ENCODE data around the gene PADI3. TPM values are rescaled to one million over a fixed set of nuclear protein-coding genes. Genes with fewer than 3 reads are reported as not detected.

The PADI3 gene
- total RNA-seq, 1 donor from 2014 or later: not detected

GRCh38 chr1:17213782-17214148 lies 35.1 kb upstream of the PADI3 start:
- no peak for DNase-seq (ENCODE audit: low spot score)
- no peaks in the 10 kb centered on the region for H3K9me3 Mint-ChIP-seq (ENCODE audit: unreplicated experiment)
- no peaks in the 10 kb centered on the region for H3K36me3 Mint-ChIP-seq (ENCODE audit: low read depth, unreplicated experiment)
- H3K4me1 Mint-ChIP-seq (ENCODE audit: unreplicated experiment): peaks cover 6% of the 10 kb centered on the region
- TF ChIP-seq CTCF (IDR thresholded peaks at IDR 0.05; ENCODE audit: unreplicated experiment): no peak
- H3K27ac Mint-ChIP-seq (ENCODE audit: unreplicated experiment): no peak overlapping the region
- peaks cover 9% of the 10 kb centered on the region for H3K27me3 Mint-ChIP-seq (ENCODE audit: unreplicated experiment)
- H3K4me3 Mint-ChIP-seq (ENCODE audit: unreplicated experiment): no peak overlapping the region

DNA sequence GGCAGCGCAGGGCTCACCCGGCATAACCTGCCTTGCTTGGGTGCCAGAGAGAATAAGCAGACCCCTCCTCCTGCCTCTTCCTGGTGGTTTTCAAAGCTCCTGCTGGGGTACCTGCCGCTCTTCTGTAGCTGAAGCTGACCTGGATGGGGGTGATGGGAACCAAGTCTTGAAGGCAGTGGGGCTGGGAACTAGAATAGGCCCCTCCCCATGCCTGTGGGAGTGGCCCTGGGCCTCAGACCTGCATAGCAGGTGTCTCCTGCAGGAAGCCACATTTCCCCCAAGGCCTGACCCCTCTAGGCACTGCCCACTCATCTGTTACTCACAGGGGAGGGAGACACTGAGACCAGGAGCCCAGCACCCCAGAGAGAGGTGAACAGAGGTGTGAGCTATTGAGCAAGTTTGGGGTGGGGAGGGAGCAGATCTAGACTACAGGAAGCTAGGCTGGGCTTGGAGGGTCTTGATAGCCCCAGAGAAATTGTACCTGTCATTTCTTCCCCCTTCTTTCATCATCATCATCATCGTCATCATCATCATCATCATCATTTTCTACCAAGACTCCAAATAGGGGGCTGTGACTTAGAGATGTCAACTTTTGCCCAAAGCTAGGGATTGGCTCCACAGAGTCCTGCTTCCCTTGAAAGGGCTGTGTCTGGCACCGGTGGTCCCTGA lies 33.9 kb upstream of the PADI3 start:
- no peak for DNase-seq (ENCODE audit: low spot score)
- no peak for TF ChIP-seq CTCF (IDR thresholded peaks at IDR 0.05; ENCODE audit: unreplicated experiment)
- H3K27me3 Mint-ChIP-seq (ENCODE audit: unreplicated experiment): peaks cover 6% of the 10 kb centered on the region
- H3K9me3 Mint-ChIP-seq (ENCODE audit: unreplicated experiment): no peaks in the 10 kb centered on the region
- H3K36me3 Mint-ChIP-seq (ENCODE audit: low read depth, unreplicated experiment): no peaks in the 10 kb centered on the region
- H3K4me3 Mint-ChIP-seq (ENCODE audit: unreplicated experiment): no peak overlapping the region
- H3K27ac Mint-ChIP-seq (ENCODE audit: unreplicated experiment): no peak overlapping the region
- peaks cover 6% of the 10 kb centered on the region for H3K4me1 Mint-ChIP-seq (ENCODE audit: unreplicated experiment)

DNA sequence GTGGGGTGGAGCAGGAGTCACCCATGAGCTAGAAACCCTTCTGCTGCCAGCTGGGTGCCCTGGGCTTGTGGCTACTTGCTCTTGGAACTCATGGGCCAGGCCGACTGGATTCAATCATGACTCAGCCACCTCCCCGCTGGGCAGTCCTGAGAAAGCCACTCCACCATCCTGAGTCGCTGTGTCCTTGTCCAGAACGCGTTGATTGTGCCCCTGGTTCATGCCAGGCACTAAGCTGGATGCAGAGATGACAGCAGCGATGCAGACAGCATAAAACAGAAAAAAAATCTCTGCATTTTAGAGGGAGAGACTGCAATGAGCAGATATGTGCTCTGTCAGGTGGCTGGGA lies 33.4 kb upstream of the PADI3 start:
- H3K4me1 Mint-ChIP-seq (ENCODE audit: unreplicated experiment): peaks cover 6% of the 10 kb centered on the region
- H3K27ac Mint-ChIP-seq (ENCODE audit: unreplicated experiment): no peak overlapping the region
- no peaks in the 10 kb centered on the region for H3K36me3 Mint-ChIP-seq (ENCODE audit: low read depth, unreplicated experiment)
- no peak for DNase-seq (ENCODE audit: low spot score)
- H3K9me3 Mint-ChIP-seq (ENCODE audit: unreplicated experiment): no peaks in the 10 kb centered on the region
- no peak for TF ChIP-seq CTCF (IDR thresholded peaks at IDR 0.05; ENCODE audit: unreplicated experiment)
- peaks cover 6% of the 10 kb centered on the region for H3K27me3 Mint-ChIP-seq (ENCODE audit: unreplicated experiment)
- no peak overlapping the region for H3K4me3 Mint-ChIP-seq (ENCODE audit: unreplicated experiment)

GRCh38 chr1:17216078-17216477 lies 32.8 kb upstream of the PADI3 start:
- H3K27ac Mint-ChIP-seq (ENCODE audit: unreplicated experiment): no peak overlapping the region
- H3K4me3 Mint-ChIP-seq (ENCODE audit: unreplicated experiment): no peak overlapping the region
- no peaks in the 10 kb centered on the region for H3K9me3 Mint-ChIP-seq (ENCODE audit: unreplicated experiment)

More at GRCh38 chr1:17216078-17216477, 32.8 kb upstream of the PADI3 start:
- no peak for TF ChIP-seq CTCF (IDR thresholded peaks at IDR 0.05; ENCODE audit: unreplicated experiment)
- Mint-ChIP-seq H3K4me1 (ENCODE audit: unreplicated experiment) (peaks cover 6% of the 10 kb centered on the region), H3K36me3 (ENCODE audit: low read depth, unreplicated experiment) (no peaks in the 10 kb centered on the region), H3K27me3 (ENCODE audit: unreplicated experiment) (peaks cover 6% of the 10 kb centered on the region)
- DNase-seq (ENCODE audit: low spot score): no peak
